Right forelimb (tissue), 1 donor: ENCODE data around the gene ERVH48-1.
"Not testable (repeated sequence)": the region's sequence is repeated elsewhere in the genome, so short reads cannot be mapped to it uniquely, and the experiment has no call there.

ENCODE experiments used
- DNase-seq: peaks from one replicate; pipeline ENCODE4 v3.0.0-alpha.2; 2018

ERVH48-1 gene

DNA sequence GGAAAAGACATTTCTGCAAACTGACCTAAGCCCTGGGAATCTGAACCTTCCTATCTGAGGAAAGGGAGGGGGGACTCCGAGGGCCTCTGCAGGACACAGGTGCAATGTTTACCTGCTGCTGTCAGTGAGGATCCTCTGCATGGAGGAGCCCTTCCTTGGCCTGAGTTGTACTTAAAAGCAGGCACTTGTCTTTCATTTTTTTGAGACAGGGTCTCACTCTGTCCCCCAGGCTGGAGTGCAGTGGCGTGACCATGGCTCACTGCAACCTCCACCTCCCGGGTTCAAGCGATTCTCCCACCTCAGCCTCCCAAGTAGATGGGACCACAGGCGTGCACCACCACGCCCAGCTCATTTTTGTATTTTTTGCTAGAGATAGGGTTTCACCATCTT lies 13.2 kb upstream of the ERVH48-1 start:
- not testable (repeated sequence) for DNase-seq

- peak; percentile 67 for DNase-seq
Measured at GRCh38 chr21:42937960-42938605, 12.7 kb upstream of the ERVH48-1 start.

DNA sequence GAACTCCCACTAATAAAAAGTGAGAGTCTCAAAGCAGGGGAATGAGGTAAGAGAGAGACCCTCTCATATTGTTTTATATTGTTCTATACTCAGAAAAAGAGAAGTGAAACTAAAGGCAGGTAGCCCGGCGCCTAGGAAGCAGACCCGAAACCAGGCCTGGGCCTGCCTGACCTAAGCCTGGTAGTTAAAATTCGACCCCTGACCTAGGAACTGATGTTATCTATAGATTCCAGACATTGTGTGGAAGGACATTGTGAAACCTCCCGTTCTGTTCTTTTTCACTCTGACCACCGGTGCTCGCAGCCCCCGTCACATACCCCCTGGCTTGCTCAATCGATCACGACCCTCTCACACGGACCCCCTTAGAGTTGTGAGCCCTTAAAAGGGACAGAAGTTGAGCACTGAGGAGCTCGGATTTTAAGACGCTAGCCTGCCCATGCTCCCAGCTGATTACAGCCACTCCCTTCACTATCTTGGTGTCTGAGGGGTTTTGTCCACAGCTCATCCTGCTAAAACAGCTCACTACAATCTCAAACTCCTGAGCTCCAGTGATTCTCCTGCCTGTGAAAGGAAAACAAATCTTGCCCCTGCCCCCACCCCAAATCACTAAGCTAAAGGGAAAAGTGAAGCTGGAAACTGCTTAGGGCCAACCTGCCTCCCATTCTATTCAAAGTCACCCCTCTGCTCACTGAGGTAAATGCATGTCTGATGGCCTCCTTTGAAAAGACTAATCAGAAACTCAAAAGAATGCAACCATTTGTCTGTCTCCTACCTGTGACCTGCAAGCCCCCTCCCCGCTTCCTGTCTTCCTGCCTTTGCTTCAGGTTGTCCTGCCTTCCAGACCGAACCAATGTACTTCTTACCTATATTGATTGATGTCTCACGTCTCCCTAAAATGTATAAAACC lies 11.9 kb upstream of the ERVH48-1 start:
- not testable (repeated sequence) for DNase-seq

- DNase-seq, result not testable (repeated sequence)
Measured at GRCh38 chr21:42936360-42936759, 10.9 kb upstream of the ERVH48-1 start.

DNA sequence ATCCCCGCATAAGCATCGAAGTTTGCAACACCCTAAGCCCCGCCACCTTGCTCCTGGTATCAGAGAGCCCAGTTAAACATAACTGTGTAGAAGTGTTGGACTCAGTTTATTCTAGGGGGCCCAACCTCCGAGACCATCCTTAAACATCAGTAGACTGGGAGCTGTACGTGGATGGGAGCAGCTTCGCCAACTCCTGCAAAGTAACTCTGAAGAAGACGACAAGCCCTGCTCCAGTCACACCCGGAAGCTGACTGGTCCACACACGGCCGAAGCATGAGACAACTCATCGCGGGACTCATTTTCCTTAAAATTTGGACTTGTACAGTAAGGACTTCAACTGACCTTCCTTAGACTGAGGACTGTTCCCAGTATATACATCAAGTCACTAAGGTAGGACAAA lies 8.5 kb upstream of the ERVH48-1 start:
- DNase-seq, result not testable (repeated sequence)

GRCh38 chr21:42933137-42933970 lies 7.9 kb upstream of the ERVH48-1 start:
- DNase-seq, result not testable (repeated sequence)

GRCh38 chr21:42932378-42933136 lies 7.1 kb upstream of the ERVH48-1 start:
- DNase-seq, result not testable (repeated sequence)

GRCh38 chr21:42931560-42932235 lies 6.3 kb upstream of the ERVH48-1 start:
- DNase-seq, result no peak

DNA sequence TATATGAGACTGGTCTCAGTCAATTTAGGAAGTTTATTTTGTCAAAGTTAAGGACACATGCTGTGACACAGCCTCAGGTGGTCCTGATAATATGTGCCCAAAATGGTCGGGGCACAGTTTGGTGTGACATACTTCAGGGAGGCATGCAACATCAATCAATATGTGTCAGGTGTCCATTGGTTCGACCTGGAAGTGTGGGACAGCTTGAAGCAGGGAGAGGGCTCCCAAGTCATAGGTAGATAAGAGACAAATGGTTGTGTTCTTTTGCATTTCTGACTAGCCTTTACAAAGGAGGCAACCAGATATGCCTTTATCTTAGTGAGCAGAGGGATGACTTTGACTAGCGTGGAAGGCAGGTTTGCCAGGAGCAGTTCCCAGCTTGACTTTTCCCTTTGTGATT lies 4.5 kb upstream of the ERVH48-1 start:
- DNase-seq, result no peak

- not testable (repeated sequence) for DNase-seq
Measured at GRCh38 chr21:42927474-42928200, 2.2 kb upstream of the ERVH48-1 start.

GRCh38 chr21:42924433-42924751 lies 1.0 kb downstream of the ERVH48-1 start:
- no peak for DNase-seq

GRCh38 chr21:42923553-42924432 lies 1.6 kb downstream of the ERVH48-1 start:
- peak; percentile 83 for DNase-seq

DNA sequence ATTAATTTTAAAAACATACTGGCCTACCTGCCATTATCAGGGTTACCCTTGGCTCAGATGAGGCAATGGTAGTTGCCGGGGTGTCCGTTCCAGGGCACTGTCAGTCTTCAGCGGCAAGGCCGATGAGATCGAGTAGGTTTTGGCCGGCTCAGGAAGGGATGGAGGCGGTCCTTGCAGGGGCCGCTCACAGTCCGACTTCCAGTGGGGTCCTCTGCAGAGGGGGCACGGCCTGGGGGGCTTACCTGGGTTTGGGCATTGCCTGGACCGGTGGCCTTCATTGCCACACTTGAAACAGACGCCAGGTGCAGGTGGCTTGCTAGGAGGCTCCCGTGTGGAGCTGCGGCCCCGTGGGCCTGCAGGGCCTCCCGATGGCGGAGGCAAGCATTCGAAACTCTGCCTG lies 2.5 kb downstream of the ERVH48-1 start:
- no peak for DNase-seq

GRCh38 chr21:42921927-42922326 lies 3.5 kb downstream of the ERVH48-1 start:
- DNase-seq, result no peak

DNA sequence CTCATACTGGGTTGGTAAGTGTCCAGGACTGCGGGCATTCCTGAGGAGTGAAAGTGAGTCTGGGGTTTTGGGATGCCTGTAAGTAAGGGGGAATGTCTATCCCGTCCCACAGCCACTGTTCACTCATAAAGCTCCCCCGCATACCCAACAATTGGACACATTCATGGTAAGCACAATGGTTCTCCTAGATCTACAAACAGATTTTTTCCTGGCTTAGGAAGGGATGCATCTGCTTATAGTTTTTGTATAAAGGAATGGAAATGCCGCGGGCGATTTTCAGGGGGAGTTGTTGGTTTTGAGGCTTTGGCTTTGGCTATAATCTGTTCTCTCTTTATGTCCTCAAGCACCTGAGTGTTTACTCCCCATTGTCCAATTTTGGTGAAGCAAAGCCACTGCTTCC lies 7.1 kb downstream of the ERVH48-1 start:
- DNase-seq, result no peak

DNA sequence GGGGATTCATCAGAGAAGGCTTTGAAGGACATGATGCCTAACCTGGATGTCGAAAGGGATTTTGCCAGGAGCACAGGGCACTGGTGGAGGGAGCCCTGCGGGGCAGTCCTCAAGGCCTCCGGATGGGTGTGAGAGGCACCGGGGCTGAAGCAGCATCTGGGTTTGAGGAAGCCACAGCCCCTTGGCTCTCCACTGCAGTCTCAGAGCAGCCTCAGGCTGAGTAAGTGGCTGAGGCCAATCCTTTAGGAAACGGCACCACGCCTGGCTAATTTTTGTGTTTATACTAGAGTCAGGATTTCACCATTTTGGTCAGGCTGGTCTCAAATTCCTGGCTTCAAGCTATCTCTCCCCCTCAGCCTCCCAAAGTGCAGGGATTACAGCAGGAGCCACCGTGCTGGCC lies 12.0 kb downstream of the ERVH48-1 start:
- no peak for DNase-seq

GRCh38 chr21:42911920-42912319 lies 13.5 kb downstream of the ERVH48-1 start:
- not testable (repeated sequence) for DNase-seq

DNA sequence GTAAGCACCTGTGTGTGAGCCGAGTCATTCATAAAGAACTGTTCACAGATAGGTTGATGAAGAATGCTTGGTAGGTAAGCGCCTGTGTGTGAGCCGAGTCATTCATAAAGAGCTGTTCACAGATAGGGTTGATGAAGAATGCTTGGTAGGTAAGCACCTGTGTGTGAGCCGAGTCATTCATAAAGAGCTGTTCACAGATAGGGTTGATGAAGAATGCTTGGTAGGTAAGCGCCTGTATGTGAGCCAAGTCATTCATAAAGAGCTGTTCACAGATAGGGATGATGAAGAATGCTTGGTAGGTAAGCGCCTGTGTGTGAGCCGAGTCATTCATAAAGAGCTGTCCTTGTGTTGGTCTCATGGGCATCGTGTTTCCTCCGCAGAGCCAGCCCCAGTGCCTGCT lies 16.9 kb downstream of the ERVH48-1 start:
- DNase-seq, result not testable (repeated sequence)

DNA sequence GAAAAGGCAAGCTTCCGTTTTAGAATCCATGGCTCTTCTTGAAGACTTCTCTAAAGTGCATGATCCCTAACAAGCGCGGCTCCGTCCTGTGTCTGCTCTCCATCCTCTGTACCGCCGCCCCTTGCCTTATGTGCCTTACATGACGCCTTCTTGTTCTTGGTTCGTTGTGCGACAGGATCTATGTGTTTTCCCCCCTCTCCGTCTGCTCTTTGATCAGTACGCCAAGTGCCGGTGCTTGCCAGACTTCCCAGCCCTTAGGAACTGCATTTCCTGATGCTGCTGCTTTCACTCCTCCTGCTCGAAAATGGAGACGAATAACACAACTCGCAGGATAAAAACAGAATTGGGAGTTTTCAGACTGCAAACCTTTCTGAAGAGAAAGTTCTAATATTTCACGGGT lies 19.2 kb downstream of the ERVH48-1 start:
- DNase-seq, result no peak

- DNase-seq, result no peak
Measured at GRCh38 chr21:42905195-42905594, 20.2 kb downstream of the ERVH48-1 start.
